ENCODE measurements around the gene CDON.

CDON gene

DNA sequence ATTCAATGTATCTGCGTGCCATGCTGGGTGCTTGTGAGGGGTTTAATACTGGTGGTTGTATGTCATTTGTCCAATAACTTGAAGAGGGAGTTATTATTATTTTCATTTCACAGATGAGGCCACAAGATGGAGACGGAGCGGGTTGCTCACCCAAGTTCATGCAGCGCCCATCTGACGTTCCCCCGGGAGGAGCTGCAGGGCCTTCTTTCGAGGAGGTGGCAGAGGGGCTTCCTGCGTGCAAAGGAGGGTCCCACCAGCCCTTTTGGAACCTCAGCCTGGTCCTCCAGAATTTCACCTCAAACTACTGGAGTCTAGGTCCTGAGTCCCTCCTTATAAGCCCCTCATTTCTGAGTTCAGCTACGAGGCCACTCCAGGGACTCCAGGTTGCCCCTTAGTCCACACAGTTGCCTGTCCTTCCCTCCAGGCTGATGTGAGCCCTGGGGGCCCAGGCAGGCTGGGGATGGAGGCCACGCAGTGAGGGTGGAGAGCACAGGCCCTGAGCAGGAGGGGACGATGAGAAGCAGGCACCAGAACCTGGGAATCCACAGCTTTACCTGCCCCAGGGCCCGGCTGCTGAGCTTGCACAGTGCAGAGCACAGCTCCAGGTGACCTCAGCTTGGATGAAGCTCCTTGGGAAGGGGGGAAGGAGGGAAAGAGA, 119.8 kb downstream of the CDON start:
- no peak for DNase-seq

DNA sequence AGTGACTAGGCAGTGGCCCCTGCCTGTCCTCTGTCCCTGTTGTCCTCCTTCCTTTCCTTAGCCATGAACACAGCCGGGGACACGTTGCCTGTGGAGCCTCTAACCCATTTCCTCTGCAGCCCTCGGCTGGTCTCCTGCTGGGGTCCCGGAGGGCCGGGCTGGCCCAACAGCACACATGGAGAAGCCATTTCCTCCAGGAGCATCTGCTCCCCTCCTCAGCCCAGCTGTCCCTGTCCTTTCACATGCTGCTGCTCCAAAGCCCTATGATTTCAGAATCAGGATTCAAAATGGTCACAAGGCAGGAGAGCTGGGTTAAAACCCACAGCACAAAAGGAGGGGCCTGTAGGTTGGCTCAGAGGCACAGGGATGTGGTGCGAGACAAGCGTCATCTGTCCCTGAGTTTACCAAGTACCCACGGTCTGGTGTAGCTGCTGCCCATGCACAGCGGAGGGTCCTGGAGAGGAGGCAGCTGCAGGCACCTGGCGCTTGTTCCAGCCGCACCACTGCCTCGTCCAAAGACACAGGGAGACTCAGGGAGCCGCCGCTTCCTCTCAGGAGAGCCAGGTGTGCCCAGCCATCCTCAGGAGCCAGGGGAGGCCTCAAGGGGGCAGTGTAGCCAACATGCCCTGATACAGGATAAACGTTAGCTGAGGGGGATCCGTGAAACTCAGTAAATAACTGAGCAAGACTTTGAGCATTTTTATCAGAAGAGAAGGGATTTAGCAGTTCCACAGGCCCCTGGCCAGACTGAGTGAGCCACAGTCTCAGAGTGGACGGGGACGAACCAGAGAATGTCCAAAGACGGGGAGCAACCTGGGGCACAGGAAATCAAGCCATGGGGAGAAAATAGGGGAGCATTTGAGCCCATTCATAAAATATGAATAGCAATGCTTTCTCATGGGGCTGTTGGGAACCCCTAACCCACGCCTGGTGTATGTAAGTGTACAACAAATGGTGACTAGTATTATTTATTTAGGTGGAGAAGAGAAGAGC, 120.8 kb downstream of the CDON start:
- peak; percentile 76 for DNase-seq

DNA sequence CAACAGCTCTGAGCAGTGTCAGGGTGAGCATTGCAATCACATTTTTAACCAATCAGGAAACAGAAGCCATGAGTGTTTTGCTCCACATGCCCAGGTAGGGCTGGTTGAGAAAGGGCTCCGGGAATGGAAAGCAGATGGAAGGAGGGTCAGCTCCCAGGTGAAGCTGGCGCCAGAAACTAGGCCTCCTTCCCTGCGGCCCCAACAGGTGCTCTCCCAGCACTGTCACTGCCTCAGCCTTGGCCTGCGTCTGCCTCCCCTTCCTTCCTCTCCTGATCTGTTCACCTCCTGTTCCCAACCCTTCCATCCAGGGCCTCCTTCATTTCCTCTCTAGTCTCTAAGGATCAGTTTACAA, 121.4 kb downstream of the CDON start:
- DNase-seq: no peak

DNA sequence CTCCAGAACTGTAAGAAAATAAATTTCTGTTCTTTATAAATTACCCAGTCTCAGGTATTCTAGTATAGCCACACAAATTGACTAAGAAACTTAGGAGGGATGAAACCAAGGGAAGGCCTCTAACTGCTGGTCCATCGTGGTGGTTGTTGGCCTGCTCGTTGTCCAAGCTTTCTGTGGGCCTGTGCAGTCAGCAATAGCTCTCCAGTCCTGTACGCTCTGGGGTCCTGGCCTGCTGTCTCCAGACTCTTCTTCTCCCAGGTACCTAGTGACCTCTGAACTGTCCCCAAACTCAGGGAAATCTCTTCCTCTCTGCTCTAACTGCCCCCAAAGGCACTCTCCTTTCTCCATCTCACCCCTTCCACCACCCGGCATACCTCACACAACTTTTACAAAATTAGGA, 122.5 kb downstream of the CDON start:
- no peak for DNase-seq

DNA sequence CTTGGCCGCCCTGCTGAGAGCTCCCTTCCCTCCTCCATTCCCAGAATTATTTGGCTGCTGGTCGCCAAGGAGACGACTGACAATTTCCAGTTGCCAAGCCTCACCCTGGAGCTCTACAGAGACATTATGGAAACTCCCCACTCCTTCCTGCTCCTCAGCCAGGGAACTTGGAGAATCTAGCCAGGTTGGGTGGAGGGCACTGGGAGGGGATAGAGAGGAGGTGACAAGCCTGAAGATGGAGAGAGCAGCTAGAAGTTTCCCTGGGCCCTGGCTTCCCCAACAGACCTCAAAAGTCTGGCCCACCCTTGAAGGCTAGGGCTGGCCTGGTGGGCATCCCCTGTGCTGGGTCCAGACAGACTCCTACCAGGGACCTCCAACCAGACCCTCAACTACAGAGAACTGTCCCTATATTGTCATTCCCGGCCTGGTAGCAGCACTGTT, 123.6 kb downstream of the CDON start:
- DNase-seq: no peak

DNA sequence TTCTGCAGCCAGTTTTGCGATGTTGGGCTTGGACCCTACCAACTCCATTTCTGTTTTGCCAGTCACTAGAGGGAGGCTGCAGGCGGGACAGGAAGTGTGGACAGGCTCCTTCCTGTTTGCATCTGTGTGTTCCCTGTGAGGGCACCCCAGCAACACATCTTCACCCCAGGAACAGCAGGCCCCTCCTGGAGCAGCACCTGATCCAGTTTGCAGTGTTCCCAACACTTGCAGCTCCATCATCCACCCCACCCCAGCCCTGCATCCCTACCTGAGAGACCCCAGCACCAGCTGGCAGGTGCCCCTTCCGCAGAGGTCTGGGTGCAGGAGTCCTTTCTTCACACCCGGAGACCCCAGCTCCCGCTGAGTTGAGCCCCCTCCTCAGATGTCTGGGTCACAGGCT, 124.2 kb downstream of the CDON start:
- DNase-seq: no peak

DNA sequence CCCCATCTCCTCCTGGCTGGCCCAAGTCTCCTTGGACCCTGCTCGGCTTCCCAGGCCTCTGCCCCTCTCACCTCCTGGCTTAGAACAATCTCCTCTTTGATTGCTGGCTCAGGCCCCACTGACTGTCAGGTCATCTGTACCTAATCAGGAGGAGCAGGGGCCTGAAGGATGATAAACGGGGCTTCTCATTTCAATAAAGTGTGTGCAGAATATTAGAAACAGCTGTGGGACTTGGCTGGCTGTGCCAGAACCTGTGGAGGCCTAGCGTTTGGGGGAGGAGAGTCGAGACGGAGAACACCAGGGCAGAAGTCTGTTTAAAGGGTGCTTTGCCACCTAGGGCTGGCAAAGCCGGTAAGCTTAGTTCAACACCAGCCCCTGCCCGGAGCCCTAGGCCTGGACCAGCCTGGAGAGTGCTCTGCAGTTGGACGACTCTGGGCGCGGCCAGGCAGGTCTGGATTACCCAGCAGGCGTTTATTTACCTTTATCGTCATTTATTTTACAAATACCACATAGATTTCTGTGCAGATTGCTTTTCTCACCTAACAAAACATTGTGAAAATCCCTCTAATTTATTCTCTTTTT, 127.0 kb downstream of the CDON start:
- no peak for DNase-seq

DNA sequence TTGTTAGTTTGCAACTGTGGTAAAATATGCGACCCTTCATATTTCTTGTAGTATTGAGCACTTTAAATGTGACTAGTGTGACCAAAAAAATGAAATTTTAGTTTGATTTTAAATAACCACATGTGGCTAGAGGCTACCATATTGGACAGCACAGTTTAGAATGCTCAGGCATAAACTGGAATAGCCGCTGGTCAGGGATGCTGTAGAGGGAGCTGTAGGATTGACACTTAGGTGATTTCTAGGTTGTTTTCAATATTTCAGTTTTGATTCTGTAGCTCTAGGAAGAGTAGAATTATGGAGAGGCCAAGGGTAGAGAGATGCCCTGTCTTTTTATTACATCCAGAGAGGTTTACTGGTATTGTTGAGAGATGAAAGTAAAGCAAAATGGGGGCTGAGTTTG, 127.6 kb downstream of the CDON start:
- no peak for DNase-seq

DNA sequence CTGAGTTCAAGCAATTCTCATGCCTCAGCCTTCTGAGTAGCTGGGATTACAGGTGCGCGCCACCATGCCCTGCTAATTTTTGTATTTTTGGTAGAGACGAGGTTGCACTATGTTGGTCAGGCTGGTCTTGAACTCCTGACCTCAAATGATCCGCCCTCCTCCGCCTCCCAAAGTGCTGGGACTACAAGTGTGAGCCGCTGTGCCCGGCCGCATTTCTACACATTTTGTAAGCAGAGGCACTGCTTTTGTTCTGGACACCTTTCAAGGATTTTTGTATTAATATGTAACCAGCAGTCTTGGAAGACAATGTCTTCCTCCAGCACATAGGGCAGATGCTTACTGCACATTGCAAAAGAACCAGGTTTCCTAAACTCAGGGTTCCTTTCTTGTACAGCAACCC, 128.2 kb downstream of the CDON start:
- no peak for DNase-seq

DNA sequence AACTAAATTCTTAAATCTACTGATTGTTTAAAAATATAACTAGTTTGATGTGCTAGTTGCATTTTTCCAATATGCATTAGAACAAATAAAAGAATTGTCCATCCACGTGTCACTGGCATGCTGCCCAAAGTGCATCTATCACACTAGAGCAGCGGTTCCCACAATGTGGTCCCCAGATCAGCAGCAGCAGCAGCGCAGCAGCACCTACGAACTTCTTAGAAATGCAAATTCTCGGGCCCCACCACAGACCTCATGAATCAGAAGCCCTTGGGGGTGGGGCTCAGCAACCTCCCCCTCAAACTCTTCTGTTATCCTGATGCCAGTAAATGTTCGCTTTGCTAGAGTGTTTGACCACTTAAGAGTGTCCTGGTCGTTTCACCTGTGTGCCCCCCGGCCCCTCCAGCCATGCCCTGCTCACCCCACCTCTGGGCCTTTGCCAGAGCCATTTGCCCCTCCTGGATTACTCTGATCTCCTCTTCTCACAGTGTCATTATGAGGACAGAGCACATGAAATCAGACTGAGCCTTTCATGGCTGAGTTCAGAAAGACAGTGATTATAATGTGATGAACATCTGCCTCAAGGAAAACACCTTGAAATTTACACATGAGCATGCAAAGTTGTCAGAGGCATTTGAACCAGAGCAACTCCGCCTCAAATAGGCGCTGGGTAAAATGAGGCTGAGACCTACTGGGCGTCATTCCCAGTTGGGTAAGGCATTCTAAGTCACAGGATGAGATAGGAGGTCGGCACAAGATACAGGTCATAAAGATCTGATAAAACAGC, 129.4 kb downstream of the CDON start:
- no peak for DNase-seq

DNA sequence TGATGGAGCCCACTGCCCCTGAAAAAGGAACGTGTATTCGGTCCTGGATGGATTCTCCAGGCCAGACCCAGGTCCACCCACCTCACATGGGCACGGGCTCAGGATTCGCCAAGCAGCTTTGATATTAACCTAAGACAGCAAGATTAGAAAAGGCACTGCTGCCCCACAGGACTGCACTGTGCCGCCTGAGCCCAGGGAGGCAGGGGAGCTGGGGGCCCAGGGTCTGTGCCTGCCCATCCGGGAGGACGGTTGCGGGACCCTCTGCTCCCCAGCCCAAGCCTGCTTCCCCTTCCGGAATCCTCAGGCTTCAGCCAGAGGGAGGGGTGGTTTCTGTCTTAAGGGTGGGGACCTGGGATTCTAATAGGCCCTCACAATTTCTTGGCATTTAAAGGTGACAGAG, 130.4 kb downstream of the CDON start:
- DNase-seq: no peak

DNA sequence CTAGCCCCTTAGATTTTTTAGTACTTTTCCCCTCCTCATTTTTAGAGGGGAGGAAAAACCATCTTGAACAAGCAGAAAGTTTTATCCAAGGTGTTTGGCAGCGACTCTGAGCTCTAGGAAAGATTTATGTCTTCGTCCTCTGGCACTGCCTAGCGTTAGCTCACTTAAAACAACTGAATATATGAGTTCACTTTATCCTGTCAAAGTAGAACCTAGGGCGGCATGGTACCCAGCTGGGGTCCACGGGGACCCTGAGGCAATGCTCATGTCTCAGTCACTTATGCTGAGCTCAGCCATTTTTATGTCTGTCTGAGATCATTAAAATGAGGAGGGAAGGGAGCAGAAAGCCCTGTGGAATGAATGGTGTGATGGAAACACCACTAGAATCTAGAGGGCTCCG, 131.0 kb downstream of the CDON start:
- DNase-seq: no peak

DNA sequence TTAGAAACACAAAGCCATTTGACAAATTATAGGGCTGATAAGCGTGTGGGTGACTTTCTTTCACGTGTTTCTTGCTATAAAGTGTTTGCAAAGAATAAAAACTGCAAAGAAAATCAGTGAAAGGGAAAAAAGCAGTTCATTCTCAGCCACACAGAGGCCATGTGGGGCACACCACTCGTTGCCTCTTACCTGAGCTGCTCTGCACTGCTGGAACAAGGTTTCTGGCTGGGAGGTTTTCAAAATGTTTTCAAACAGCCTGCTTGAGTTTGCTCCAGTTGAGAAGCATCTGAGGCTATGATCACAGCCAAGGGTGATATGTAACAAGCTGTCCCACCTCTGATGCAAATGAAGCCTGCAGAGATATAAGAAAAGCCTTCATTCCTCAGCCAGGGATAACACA, 131.6 kb downstream of the CDON start:
- no peak for DNase-seq

DNA sequence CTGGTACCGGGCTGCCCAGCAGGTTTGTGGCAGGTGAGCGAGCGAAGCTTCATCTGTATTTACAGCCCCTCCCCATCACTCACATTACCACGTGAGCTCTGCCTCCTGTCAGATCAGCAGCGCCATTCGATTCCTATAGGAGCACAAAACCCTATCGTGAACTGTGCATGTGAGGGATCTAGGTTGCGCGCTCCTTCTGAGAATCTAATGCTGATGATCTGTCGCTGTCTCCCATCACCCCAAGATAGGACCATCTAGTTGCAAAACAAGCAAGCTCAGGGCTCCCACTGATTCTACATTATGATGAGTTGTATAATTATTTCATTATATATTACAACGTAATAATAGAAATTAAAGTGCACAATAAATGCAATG, 132.6 kb downstream of the CDON start:
- no peak for DNase-seq

DNA sequence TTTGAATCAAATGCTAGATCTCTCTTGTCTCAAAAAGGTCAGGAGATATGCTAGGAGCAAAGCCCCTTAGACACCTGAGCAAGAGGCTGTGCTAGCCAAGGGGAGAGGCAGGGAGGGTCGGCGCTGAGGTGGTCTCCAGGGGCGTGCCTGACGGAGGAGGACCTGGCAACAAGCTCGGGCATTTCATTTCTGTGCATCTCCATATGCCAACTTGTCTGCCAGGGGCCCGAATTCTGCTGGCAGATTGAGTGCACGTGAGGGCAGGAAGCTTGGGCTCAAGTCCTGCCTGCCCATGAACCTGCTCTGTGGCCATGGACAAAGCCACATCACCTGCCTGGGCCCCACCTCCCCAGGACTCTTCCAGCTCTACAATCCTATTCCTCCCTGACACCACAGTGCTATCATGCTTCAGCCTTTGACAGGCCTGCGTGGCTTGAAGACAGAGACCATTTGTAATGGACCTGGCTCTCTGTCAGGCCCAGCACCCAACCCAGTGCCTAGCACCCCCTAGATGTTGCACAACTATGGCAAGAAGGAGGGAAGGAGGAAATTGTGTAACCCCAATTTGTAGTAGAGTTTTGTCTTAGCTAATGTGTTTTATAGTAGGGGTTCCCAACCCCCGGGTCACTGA, 133.1 kb downstream of the CDON start:
- DNase-seq: no peak

DNA sequence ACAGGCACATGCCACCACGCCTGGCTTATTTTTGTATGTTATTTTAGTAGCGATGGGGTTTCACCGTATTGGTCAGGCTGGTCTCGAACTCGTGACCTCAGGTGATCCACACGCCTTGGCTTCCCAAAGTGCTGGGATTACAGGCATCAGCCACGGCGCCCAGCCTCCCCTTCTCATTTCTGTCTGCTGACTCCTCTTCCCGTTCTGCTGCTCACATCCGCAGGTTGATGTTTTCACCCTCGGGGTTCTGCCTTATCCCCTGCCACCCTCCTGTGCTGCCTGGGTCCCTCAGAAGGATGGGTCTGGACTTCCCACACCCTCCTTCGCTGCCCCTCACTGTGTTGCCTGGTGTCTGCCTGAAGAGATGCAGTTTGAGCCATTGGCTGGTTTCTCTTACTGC, 136.0 kb downstream of the CDON start:
- DNase-seq: no peak

DNA sequence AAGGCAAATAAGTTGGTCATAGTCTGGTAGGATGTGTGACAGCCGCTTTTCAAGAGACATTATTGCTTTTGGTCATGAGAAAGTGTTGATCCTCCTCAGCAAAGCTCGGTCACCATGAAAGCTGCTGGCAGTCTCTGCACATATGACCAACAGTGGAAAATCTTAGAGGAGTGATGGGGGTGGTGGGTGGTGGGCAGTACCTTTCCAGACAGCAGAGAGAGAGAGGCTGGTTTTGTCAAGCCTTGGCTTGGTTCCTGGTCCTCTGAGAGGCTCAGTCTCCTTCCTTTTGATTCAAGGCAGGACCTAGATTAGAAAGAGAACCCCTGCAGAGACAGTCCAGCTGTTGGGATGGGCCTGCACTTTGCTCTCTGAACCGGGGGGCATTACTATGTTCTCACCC, 136.9 kb downstream of the CDON start:
- no peak for DNase-seq

DNA sequence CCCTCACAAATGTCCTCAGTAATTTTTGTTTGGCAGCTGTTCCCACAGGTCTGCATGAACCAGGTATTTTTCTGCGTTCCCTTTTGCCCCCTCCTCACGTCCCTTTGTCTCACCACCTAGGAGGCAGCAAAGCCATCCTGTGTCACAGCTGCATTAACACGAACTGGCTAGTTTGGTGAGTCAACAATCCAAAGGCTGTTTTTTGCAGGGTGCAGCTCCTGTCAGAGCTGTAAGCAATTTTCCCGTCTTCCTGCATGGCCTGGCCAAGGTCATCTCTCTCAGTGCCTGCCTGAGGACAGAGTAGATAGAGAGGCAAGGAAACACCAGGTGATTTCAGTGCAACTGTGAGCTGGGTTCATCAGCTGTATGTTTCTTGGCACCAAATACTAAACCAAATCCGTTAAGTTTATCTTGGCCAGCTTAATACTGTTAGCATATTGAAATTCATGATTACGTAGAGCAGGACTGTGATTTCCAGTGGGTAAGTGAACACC, 137.4 kb downstream of the CDON start:
- DNase-seq: no peak

DNA sequence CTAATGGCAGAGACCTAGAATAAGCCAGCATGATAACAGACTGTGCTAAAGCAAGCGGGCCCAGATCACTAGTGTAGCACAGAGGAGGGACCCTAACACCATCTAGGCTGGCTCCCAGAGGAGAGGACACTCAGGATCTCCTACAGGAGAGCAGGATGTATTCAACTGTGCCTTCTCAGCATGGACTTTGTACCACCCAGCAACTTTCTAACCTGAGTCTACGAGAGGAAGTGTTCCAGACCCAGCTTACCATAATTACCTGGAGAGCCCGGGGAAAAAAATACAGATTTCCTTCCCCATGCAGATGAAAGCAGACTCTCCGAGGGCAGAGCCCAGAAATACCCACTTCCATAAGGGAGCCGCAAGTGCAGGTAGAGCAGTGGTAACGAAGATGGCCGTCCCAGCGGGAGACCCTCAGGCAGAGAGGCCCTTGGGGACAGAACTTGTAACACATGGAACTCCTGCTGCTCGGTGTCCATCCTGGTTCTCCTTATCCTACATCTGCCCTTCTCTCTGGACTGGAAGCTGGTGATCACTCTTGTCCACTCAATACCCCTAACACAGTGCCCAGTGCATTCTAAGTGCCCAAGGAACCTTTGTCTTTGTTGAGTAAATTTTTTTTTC, 138.2 kb downstream of the CDON start:
- no peak for DNase-seq

DNA sequence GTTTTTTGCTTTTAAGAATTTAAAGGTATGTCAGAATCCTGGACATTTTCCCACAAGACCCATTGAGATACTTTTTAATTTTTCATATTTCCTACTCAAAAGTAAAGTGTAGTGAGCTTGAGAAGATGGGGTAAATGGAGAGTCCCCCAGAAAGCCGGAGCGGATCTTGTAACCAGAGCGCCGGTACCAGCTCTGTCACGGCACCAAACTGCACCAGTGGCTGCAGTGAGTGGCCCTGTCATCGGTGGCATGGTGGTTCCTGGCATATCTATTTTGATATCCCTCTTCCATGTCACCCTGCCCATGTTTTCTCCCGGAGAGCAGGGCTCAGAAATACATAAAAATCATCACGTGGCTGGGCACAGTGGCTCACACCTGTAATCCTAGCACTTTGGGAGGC, 139.0 kb downstream of the CDON start:
- no peak for DNase-seq

DNA sequence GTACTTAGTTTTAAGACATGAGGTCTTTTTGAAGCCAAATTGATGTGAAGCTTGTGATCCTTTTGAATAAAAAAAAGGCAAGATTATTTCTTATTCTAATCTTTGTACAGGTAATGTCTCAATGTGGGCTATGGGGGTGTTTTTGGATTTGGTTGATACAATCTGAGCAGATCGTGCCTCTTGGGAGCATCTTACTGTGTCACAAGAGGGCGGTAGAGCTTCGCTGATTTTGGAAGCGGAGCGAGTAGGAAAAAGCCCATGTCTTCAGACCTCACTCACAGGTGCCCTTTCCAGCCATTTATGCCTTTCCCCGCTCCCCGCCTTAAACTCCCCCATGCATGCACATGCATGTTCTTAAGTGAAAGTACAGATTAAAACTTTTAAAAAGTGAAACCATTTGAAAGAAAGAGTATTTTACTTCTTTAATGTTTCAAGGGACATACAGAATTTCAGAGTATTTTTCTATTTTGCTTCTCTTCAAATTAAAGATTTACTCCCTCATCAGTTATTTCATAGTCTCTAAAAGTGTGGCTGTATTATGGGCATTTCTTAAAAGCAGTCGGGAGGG, 139.6 kb downstream of the CDON start:
- peak; percentile 74 for DNase-seq

DNA sequence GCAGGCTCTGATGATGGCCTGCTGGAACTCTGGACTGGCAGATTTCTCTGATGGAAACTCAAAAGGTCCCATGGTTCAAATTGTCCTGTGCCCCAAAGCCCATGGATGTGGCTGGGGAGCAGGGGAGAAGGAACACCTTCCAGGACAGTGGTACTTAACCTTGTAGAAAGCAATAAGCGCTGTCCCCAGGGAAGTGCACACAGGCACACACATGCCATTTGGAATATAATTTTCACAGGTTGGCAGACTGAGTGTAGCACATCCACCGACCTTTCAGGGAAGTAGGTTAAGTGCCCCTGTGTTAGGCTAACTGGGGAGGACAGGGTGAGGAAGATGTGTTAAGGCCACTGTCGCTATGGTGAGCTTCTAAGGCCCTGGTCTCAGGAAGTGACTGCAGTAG, 140.5 kb downstream of the CDON start:
- DNase-seq: no peak
